Measurements from ENCODE around the gene HIC1. TPM values are rescaled to one million over a fixed set of nuclear protein-coding genes. Genes with fewer than 3 reads are reported as not detected.

The HIC1 gene
- total and polyA plus RNA-seq, 4 donors: 0.44 to 4.8 (median 3.7) TPM

DNA sequence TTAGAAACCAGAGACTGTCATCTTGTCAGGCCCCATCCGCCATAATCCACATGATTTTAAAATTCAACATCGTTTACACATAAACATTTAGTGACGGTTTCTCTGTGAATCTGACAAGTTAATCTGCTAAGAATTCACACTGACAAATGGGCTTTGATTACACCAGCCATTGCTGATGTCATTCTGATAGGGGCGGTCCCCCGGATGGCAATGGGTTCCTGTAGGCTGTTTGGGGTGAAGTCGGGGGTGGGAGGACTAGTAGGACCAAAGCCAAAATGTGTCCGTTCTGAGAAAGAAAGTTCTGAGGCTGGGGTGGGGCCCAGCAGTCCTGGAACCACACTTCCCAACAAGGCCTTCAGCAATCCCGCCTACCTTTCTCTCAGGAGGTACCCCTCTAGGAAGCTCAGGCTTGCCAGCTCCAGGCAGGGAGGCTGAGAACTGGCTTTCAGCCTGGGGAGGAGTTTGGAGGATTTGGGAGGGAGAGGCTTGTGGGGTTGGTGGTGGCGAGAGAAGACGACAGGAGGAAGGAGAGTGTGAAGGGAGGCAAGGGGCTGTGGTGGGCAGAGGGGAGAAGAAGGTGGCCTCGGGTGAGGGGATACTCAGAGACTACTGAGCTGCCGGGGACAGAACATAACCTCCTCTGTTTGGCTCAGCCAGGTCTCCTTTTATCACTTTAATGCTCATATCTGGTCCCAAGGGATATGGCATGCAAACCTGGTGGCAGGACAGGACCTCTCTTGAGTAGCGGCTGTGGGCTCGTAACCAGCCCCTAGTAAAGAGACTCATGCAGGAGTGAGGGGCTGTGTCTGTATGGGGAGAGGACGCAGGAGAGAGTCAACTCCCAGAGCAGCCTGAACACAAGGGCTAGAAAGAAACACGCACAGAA, 8.6 kb downstream of the HIC1 start:
- no peak overlapping the region for H3K4me3 ChIP-seq (ENCODE audit: low read depth in 1 of 3, low read length in 3 of 3)
- H3K4me1 ChIP-seq (ENCODE audit: control insufficient read depth in 4 of 4, insufficient read depth in 4 of 4, low read length in 3 of 4): peaks cover 0 to 33% (median 18%) of the 10 kb centered on the region in 4 donors
- 80% methylated on average over 16 of the region's 16 CpGs for WGBS
- H3K9me3 ChIP-seq (ENCODE audit: control insufficient read depth in 4 of 4, low read length in 3 of 4): no peaks in the 10 kb centered on the region
- H3K27ac ChIP-seq (ENCODE audit: low read depth in 1 of 2, low read length in 2 of 2): peak overlapping the region; percentile 22 to 66
- TF ChIP-seq JUND (IDR thresholded peaks at IDR 0.05): no peak
- TF ChIP-seq, protein P1, sequence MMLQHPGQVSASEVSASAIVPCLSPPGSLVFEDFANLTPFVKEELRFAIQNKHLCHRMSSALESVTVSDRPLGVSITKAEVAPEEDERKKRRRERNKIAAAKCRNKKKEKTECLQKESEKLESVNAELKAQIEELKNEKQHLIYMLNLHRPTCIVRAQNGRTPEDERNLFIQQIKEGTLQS (IDR thresholded peaks at IDR 0.05): no peak
- TF ChIP-seq HNF4A (conservative IDR thresholded peaks at IDR 0.05): no peak
- TF ChIP-seq FOXA1 (IDR thresholded peaks at IDR 0.05): no peak
- TF ChIP-seq CTCF (IDR thresholded peaks at IDR 0.05; ENCODE audit: low read depth, low read length, missing input control): no peak
- TF ChIP-seq REST (IDR thresholded peaks at IDR 0.05): no peak
- TF ChIP-seq HNF4G (IDR thresholded peaks at IDR 0.05): no peak
- TF ChIP-seq EGR1 (IDR thresholded peaks at IDR 0.05; ENCODE audit: low read depth in 2 of 2): no peak
- TF ChIP-seq, protein P2, sequence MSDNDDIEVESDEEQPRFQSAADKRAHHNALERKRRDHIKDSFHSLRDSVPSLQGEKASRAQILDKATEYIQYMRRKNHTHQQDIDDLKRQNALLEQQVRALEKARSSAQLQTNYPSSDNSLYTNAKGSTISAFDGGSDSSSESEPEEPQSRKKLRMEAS (IDR thresholded peaks at IDR 0.05): no peak
- TF ChIP-seq YY1 (IDR thresholded peaks at IDR 0.05): no peak
- TF ChIP-seq NR2F2 (IDR thresholded peaks at IDR 0.05): no peak
- H3K9ac ChIP-seq (ENCODE audit: low read depth in 1 of 2, low read length in 2 of 2): peak overlapping the region in 1 of 2 donors; percentile 7
- H3K36me3 ChIP-seq (ENCODE audit: control insufficient read depth in 4 of 4, insufficient read depth in 3 of 4, low read depth in 1 of 4, low read length in 3 of 4): peaks cover under 1 to 9% (median 4%) of the 10 kb centered on the region in 4 donors
- no peak for DNase-seq (ENCODE audit: low spot score)
- no peaks in the 10 kb centered on the region for H3K27me3 ChIP-seq (ENCODE audit: control insufficient read depth in 4 of 4, insufficient read depth in 4 of 4, low read length in 3 of 4)

GRCh38 chr17:2064147-2064489, 9.2 kb downstream of the HIC1 start:
- H3K9ac ChIP-seq (ENCODE audit: low read depth in 1 of 2, low read length in 2 of 2): no peak overlapping the region
- no peak overlapping the region for H3K4me3 ChIP-seq (ENCODE audit: low read depth in 1 of 3, low read length in 3 of 3)
- TF ChIP-seq GABPA (IDR thresholded peaks at IDR 0.05 in 1 of 2, conservative IDR thresholded peaks at IDR 0.05 in 1 of 2) (no peak), HNF4A (conservative IDR thresholded peaks at IDR 0.05) (peak in 1 of 2 donors; percentile 7), RXRA (IDR thresholded peaks at IDR 0.05) (peak; percentile 35 to 87)
- no peak for DNase-seq (ENCODE audit: low spot score)
- peaks cover 2 to 10% (median 6%) of the 10 kb centered on the region in 4 donors for H3K36me3 ChIP-seq (ENCODE audit: control insufficient read depth in 4 of 4, insufficient read depth in 3 of 4, low read depth in 1 of 4, low read length in 3 of 4)
- no peaks in the 10 kb centered on the region for H3K9me3 ChIP-seq (ENCODE audit: control insufficient read depth in 4 of 4, low read length in 3 of 4)
- peak overlapping the region; percentile 22 to 54 for H3K27ac ChIP-seq (ENCODE audit: low read depth in 1 of 2, low read length in 2 of 2)
- peaks cover 0 to 31% (median 17%) of the 10 kb centered on the region in 4 donors for H3K4me1 ChIP-seq (ENCODE audit: control insufficient read depth in 4 of 4, insufficient read depth in 4 of 4, low read length in 3 of 4)
- WGBS: 40% methylated on average over 5 of the region's 5 CpGs
- no peaks in the 10 kb centered on the region for H3K27me3 ChIP-seq (ENCODE audit: control insufficient read depth in 4 of 4, insufficient read depth in 4 of 4, low read length in 3 of 4)

Data from liver (tissue), 9 donors.